Measurements from ENCODE around the gene SSH2. TPM values are rescaled to one million over a fixed set of nuclear protein-coding genes. Genes with fewer than 3 reads are reported as not detected.
A peak's percentile ranks its signal among the peaks of the same experiment; 100 is the strongest.

Gene SSH2
- total RNA-seq, 6 experiments from 2014 or later, result 22.2 to 27.0 (median 23.2) TPM

GRCh38 chr17:29578626-29579485 lies 351.2 kb downstream of the SSH2 start:
- Mint-ChIP-seq H3K4me3 (no peak overlapping the region), H3K4me1 (ENCODE audit: low read depth) (peaks cover 7% of the 10 kb centered on the region), H3K36me3 (ENCODE audit: low read depth) (peaks cover 5% of the 10 kb centered on the region), H3K27me3 (ENCODE audit: insufficient read depth) (no peaks in the 10 kb centered on the region), H3K27ac (no peak overlapping the region), H3K9me3 (no peaks in the 10 kb centered on the region)
- TF ChIP-seq CTCF (IDR thresholded peaks at IDR 0.05), result no peak
- no peak for DNase-seq

GRCh38 chr17:29577385-29578211 lies 352.4 kb downstream of the SSH2 start:
- TF ChIP-seq CTCF (IDR thresholded peaks at IDR 0.05), result no peak
- H3K27me3 Mint-ChIP-seq (ENCODE audit: insufficient read depth), result no peaks in the 10 kb centered on the region
- peaks cover 13% of the 10 kb centered on the region for H3K4me1 Mint-ChIP-seq (ENCODE audit: low read depth)
- H3K27ac Mint-ChIP-seq, result peak overlapping the region; percentile 46
- no peak for DNase-seq
- no peak overlapping the region for H3K4me3 Mint-ChIP-seq
- H3K36me3 Mint-ChIP-seq (ENCODE audit: low read depth), result peaks cover 5% of the 10 kb centered on the region
- H3K9me3 Mint-ChIP-seq, result no peaks in the 10 kb centered on the region

DNA sequence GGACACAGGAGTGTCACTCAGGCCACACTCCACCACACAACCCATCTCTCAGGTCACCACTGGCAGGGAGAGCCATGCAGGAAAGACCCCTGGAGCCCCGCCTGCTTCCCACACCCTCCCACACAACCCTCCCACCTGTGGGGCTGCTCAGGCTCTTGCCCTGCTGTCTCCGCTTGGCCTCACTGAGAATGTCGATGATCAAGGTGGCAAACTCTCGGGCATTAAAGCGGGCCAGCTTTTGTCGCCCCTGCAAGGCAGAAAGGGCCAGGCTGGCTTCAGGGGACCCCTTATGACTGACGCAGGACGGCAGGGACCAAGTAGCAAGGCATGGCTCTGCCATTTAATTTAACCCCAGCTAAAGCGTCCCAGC lies 353.0 kb downstream of the SSH2 start:
- H3K27me3 Mint-ChIP-seq (ENCODE audit: insufficient read depth), result no peaks in the 10 kb centered on the region
- no peak overlapping the region for H3K27ac Mint-ChIP-seq
- H3K4me1 Mint-ChIP-seq (ENCODE audit: low read depth), result peaks cover 13% of the 10 kb centered on the region
- H3K4me3 Mint-ChIP-seq, result no peak overlapping the region
- H3K9me3 Mint-ChIP-seq, result no peaks in the 10 kb centered on the region
- TF ChIP-seq CTCF (IDR thresholded peaks at IDR 0.05), result no peak
- H3K36me3 Mint-ChIP-seq (ENCODE audit: low read depth), result peaks cover 5% of the 10 kb centered on the region
- no peak for DNase-seq

- no peak for DNase-seq
- H3K4me1 Mint-ChIP-seq (ENCODE audit: low read depth), result peaks cover 13% of the 10 kb centered on the region
- H3K9me3 Mint-ChIP-seq, result no peaks in the 10 kb centered on the region
- no peaks in the 10 kb centered on the region for H3K27me3 Mint-ChIP-seq (ENCODE audit: insufficient read depth)
- H3K36me3 Mint-ChIP-seq (ENCODE audit: low read depth), result peaks cover 5% of the 10 kb centered on the region
- no peak for TF ChIP-seq CTCF (IDR thresholded peaks at IDR 0.05)
- no peak overlapping the region for H3K4me3 Mint-ChIP-seq
- H3K27ac Mint-ChIP-seq, result no peak overlapping the region
Observed at GRCh38 chr17:29576214-29577000, 353.6 kb downstream of the SSH2 start.

Other genes starting within 250 kb of the SSH2 start
- under 1 TPM; 0.27 to 0.94 (median 0.64) TPM for gene EFCAB5, start 11.4 kb upstream of the SSH2 start, total RNA-seq (2021; fragmentation: NEBNext Ultra II Directional; extraction: Animal tissue kit (Norgen Biotek cat#: 25700))
- 10 to 100 TPM; 19.4 to 28.1 (median 27.0) TPM for gene NSRP1, start 186.6 kb upstream of the SSH2 start, total RNA-seq (2021; fragmentation: NEBNext Ultra II Directional; extraction: Animal tissue kit (Norgen Biotek cat#: 25700))